DMS114 treated with DMSO at 0.1 percent for 48 hours (cell line): ENCODE results near the gene HECW1.
"Not testable (repeated sequence)": the region's sequence is repeated elsewhere in the genome, so short reads cannot be mapped to it uniquely, and the experiment has no call there.

Experiments
- DNase-seq: peaks from one replicate; lab custom pipeline; 2025; ENCODE audit not compliant: unreplicated experiment; lab: John Stamatoyannopoulos, UW

The HECW1 gene

GRCh38 chr7:43302773-43303460 is 190.5 kb downstream of the HECW1 start:
- no peak for DNase-seq

DNA sequence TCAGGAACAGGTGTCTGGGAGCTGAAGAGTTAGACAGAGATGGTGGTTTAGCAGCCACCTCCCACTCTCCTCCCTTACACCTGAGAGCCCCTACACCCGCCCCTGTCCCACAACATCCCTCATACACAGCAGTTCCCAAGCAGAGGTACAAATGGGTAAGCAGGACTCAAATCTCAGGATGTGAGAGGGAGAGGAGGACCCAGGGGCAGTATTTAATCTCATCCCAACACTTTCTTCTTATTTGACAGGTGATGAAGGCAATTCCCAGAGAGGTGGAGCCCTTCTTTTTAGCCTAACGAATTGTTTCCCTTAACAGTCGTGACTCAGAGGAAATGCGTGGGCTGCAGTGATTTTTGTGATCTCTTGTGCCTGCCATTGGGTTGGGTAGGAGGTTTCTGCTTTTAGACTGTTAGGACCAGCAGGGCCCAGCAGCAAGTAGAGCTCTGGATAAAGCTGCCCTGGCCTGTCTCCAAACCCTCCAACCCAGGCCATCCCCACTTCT is 191.3 kb downstream of the HECW1 start:
- no peak for DNase-seq

GRCh38 chr7:43306404-43306803 is 194.0 kb downstream of the HECW1 start:
- DNase-seq, result no peak

DNA sequence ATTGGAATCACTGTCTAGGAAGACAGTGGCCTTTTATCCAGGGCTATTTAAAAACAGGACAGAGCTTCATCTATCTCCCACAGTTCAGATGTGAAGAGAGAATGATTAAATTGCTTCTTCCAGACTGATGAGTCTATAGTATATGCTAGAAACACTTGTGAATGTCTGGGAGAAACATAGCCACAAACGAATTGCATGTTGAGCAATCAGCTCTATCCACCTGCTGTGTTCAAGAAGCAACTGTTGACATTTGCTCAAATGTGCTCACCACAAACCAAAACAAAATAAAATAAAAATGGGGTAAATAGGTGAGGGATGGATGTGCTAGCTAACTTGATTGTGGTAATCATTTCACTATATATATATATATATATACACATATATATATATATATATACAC is 195.1 kb downstream of the HECW1 start:
- DNase-seq, result no peak

- no peak for DNase-seq
Measured at GRCh38 chr7:43308913-43309705, 196.7 kb downstream of the HECW1 start.

DNA sequence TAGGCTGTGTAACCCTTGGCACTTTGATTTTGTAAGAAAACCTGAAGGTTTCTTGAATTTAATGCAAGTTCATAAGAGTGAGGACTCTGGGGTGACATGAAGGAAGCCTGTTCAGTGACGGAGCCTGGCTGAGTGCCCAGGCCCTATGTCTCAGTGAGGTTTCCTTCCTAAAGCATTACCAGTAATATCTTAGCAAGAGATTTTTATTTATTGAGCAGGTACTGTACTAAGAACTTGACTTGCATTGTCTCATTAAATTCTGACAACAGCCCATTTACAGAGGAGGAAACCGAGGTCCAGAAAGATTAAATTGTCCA is 197.2 kb downstream of the HECW1 start:
- no peak for DNase-seq

DNA sequence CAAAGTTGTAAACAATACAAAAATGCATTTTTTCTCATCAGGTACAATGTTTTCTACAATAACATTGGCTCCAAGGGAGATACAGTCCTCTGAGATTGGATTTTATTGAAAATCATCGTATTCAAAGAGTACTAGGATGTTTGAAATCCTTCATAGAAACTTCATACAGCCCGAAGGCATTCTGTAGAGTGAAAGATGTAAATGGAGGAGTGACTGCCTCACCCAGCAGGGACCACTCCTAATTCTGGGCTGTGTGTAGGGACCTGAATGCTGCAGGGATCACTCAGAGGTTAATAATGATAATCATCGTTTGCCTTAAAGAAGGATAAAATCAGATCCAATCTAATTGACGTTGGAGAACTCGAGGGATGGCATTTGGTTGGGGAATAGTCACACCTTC is 198.6 kb downstream of the HECW1 start:
- no peak for DNase-seq

DNA sequence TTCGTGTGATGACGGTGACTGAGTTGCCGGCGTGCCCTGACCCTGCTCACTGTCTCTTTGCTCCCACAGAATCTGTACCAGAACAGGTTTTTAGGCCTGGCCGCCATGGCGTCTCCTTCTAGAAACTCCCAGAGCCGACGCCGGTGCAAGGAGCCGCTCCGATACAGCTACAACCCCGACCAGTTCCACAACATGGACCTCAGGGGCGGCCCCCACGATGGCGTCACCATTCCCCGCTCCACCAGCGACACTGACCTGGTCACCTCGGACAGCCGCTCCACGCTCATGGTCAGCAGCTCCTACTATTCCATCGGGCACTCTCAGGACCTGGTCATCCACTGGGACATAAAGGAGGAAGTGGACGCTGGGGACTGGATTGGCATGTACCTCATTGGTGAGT is 199.2 kb downstream of the HECW1 start:
- no peak for DNase-seq

DNA sequence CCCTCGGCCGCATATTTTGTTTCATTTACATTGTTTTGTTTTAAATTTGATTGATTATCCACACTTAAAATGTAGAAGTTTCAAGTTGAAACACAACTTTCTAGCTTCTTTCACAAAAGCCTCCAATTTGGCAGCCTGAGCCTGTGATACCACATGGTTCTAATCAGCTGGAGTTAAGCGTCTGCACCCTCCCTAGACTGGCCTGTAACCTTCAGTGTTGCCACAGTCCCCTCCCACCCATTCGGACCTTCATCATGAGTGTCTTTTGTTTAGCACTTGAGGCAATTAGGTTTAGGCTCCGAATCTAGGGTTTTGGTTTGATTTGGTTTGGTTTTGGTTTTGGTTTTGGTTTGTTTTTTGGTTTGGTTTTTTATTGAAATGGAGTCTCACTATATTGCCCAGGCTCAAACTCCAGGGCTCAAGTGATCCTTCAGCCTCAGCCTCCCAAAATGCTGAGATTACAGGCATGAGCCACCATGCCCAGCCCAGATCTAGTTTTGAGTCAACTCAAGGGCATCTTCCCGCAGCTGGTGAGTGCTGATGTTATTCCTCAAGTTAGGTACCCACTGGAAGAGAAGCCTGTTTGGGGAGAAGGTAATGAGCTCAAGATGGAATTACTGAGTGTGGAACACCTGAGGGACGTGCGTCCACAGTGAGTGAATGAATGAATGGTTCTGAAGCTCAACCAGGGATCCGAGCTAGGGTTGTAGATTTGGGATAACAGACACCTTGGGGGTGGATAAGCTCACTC is 201.4 kb downstream of the HECW1 start:
- no peak for DNase-seq

DNA sequence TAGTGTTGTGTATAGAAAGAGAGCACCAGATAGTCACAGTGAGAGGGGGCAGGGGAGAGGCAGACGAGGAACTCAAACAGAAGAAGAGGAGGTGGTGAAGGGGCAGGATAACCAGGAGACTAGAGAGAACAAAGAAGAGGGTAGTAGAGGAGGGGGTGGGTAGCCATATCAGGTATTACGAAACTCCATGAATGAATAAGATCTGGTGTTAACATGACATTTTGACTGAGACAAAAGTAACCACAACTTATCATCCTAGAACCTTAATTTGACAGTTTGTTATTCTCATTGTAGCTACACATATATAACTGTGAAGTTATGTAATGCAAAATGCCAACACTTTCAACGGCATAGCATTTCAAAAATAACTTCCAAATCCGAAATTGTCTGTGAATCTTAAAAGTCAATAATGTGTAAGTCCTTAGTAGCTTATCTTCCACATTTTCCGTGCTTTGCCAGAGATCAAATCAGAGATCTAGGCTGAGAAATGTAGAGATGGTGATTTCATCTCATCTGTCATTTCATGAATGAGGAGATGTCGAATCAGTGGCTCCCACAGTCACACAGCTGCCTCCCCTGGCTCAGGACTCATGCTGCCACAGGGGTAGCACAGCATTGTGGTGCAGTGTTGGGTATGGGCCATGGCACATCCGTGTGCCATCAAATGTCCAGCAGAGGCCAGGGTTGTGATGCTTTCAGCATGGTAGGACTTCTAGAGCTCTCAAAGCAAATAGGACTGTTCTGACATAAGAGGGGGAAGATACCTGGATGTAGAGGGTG is 202.1 kb downstream of the HECW1 start:
- no peak for DNase-seq

DNA sequence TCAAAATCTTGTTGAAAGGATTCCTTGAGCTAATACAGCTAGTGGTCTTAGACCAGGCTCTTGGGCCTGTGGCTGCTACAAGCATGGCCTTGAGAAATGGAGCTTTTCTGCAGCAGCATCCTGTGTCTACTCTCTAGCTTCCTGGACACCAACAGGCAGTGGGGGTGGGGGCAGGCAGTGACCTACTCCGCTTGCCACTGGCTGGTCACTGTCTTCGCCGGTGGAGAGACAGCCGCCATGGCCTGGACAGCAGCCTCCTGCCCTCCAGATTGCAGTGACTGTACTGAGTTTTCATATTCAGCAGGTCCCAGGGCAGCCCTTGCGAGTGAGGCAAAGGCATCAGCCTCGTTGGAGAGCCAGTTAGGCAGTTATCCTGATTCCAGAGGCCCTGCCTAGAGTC is 204.6 kb downstream of the HECW1 start:
- DNase-seq, result no peak

DNA sequence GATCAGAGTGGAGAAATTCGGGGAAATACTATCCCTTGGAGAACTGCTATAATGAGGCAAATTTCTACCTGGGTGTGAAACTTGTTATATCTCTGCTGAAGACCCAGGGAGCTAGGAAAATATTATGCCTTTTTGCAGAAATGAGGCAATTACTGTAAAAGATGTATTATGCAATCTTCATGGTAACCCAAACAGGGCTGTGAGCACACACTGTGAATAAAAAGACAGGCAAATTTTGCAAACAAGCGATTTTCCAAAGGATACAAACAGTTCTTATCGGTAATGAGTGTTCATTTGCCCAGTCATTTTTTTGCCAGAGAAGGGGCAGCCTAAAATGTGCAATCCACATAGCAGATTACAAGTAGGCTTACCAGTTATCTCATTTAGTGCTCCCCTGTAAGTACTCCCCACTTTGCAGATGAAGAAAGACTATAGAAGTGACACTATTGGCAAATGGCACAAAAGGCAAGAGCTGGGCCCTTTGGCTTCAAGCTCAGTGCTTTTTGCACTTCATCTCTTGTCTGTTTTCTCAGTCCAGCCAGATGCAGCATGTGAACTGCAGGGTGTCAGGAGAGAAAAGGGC is 205.8 kb downstream of the HECW1 start:
- DNase-seq, result no peak

- DNase-seq, result no peak
Measured at GRCh38 chr7:43325595-43325994, 213.1 kb downstream of the HECW1 start.

DNA sequence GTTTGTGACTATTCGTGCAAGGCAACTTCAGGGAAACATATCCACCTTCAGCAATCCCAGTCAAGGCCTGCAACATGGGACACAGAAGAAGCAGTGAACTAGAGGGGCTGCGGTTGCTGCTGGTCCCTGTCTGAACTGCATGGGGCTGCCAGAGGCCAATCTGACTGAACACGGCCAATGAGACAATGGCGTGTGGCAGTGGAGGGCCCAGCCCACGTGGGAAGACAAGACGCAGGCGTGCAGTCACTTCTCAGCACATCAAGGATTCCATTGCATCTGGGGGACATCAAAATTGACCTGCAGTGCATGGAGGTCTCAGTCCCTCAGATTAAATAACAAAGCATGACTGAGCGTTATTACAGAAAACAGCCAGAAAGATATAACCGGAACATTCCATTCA is 215.9 kb downstream of the HECW1 start:
- DNase-seq, result no peak

DNA sequence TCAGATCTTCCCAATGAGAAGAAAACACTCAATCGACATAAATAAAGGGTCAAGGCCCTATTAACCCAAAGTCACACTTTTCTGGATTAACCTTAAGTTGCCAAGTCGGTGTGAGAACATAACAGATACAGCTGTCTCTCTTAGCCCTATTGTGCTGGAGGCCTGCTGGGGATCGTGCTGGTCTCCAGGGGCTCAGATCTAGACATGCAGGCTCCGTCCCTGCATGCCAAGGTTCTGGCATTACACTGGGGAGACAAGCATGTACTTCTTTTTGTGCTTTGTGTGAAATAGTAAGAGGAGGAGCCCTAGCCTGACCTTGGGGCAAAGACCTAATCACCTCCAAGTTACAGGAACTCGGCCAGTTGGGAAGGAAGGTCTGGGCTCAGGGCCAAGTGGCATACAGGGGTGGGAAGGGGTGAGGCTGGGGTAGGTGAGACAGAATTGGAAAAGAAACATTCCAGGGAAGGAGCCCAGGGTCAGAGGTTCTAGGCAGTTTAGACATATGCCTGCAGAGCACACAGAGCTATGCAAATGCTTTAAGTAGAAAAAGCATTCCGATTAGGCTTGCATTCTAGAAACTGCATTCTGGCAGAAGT is 216.4 kb downstream of the HECW1 start:
- no peak for DNase-seq

GRCh38 chr7:43332193-43332796 is 219.8 kb downstream of the HECW1 start:
- no peak for DNase-seq

DNA sequence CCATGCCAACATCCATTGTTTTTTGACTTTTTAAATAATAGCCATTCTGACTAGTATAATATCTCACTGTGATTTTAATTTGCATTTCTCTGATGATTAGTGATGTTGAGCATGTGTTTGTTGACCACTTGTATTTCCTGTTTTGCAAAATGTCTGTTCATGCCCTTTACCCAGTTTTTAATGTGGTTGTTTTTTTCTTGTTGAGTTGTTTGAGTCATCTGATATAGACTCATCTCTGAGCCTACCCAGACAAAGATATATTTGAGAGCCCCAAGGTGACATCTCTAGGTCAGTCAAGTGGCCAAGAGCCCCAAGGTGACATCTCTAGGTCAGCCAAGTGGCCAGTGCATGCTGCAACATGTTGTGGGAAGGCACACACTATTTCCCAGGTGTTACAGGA is 224.7 kb downstream of the HECW1 start:
- no peak for DNase-seq

- no peak for DNase-seq
Measured at GRCh38 chr7:43337811-43338210, 225.4 kb downstream of the HECW1 start.

DNA sequence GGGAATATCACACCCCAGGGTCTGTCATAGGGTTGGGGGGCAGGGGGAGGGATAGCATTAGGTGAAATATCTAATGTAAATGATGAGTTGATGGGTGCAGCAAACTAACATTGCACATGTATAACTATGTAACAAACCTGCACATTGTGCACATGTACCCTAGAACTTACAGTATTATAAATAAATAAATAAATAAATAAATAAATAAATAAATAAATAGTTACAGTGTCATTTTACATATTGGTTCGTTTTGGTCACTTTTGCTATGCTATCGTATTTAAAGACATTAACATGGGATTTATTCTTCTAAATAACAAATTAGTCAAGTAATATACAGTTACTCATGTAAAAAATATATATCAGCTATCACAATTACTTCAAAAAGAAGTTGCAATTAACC is 228.7 kb downstream of the HECW1 start:
- no peak for DNase-seq

DNA sequence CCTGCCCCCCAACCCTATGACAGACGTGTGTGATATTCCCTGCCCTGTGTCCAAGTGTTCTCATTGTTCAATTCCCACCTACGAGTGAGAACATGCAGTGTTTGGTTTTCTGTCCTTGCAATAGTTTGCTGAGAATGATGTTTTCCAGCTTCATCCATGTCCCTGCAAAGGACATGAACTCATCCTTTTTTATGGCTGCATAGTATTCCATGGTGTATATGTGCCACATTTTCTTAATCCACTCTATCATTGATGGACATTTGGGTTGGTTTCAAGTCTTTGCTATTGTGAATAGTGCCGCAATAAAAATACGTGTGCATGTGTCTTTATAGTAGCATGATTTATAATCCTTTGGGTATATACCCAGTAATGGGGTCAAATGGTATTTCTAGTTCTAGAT is 231.0 kb downstream of the HECW1 start:
- not testable (repeated sequence) for DNase-seq
